Activated CD4-positive, alpha-beta T cell treated with anti-CD3 and anti-CD28 coated beads, Interleukin-2, amount 50 U/mL, for 24 hours (primary cell): Measurements from ENCODE around the gene RPL38.

Experiments used
- DNase-seq, 2 donors: peaks; one replicate each; pipeline ENCODE4 v3.0.0-alpha.2; 2020; ENCODE audit warnings: low read depth in 1 of 2, low spot score in 1 of 2

Gene RPL38

GRCh38 chr17:74245871-74246270 is 42.4 kb downstream of the RPL38 start:
- no peak for DNase-seq

- DNase-seq, result no peak
These were observed 46.3 kb downstream of the RPL38 start for GRCh38 chr17:74249590-74250270.

DNA sequence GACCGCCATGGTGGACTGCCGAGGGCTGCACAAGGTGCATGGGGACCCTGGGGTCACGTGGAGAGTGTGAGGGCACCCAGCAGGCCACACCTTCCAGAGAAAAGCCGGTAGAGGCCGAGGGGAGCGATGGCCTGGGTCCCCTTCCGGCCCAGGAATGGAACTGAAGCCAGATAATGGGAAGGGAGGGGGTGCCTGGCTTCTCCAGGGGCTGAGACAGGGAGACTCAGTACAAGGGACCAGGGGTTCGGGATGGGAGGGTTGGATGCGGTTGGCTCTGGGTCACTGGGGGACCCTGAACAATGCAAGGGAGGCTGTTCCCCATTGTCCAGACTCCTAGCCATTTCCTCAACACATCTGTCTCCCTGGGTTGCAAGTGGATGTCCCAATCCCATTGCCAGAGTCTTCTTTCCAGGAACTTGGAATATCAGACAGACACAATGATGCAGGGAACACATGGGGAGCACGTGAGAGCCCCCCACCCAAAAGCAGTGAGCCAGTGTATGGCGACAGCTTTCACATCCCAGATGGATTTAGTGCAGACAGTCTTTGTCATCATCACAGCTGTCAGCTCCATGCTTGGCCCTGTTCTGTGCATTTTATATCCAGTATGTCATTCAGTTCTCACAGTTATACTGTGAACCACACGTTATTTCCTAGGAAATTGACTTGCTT is 47.0 kb downstream of the RPL38 start:
- DNase-seq, result no peak

GRCh38 chr17:74251051-74251450 is 47.6 kb downstream of the RPL38 start:
- DNase-seq, result no peak

DNA sequence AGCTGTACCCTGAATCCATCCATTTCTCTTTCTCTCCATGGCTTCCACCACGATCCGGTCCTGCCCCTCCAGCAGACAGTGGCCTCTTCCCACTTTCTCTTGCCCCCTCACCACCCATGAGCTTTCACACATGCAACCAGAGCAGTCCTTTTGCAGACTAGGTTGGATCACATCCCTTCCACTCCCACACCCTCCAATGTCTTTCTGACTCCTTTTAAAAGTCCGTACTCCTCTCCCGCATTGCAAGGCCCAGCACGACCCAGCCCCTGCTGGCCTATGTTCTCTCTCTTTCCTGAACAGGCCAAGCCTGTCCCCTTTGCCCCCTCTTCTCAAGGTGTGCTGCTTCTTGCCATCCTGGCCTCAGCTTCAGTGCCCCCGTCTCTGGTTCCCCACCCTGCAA is 48.1 kb downstream of the RPL38 start:
- DNase-seq, result no peak

- no peak for DNase-seq
These were observed 48.7 kb downstream of the RPL38 start for GRCh38 chr17:74252211-74252610.

DNA sequence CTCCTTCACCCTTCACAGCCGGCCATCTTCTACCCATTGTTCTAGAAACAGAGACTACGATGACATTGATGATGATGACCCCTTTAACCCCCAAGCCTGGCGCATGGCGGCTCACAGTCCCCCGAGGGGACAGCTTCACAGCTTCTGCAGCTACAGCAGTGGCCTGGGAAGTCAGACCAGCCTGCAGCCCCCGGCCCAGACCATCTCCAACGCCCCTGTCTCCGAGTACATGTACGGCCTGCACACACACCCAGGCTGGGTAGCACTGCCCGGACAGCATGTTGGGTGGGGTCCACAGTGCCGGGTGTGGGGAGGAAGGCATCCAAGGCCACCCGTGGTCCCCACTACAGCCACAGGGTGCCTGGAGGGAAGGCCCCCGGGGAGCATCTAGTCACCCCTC is 49.6 kb downstream of the RPL38 start:
- no peak for DNase-seq

DNA sequence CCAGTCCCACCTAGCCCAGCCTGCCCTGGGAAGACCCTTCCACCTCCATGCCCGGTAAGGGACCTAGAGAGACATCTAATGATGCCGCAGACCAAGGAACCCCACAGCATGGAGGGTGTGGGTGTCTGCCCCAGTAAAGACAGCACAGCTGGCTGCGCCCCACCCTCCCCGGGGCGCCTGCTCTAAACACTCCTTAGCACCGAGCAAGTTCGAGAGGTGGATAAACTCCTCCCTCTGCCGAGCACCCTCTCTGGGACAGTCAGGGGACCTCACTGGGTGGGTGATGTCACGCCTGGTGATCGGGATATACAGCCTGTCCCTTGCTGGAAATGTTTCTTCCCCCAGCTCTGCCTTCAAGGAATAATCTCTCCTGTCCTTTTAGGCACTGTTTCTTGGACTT is 53.8 kb downstream of the RPL38 start:
- DNase-seq, result no peak

DNA sequence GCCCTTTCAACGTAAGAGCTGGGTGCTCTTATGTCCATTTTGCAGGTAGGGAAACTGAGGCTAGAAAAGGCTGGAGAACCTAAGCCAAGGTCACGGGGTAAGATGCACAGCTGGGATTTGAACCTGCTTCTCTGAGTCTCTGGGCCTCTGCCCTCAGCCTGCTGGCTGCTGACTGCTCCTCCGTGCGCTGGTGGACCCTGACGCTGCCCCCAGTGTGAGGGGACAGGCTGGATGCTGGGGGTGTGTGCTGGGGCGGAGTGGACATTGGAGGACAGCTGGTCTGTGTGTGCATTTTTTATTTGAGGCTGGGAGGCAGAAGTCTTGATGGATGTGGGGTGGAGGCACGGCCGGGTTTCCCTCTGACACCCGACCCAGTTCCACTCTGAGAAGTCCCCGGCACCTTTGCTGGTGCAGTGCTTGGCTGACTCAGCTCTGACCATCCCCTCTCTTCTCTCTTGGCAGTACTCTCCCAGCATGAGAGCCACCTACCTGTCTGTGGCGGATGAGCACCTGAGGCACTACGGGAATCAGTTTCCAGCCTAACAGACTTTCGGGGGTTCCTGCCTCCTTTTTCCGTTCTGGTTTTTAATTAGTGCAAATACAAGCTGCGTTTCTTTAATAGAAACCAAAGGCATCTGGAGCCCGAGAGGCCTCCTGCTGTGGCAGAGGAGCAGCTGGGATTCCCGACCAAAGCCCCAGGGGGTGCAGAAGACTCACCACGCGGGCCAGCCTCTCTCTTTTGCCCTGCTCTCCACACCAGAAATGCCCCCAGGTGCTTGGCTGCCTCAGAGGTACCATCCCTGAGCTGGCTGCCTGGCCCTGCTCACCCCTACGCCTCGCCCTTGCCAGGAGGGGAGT is 56.4 kb downstream of the RPL38 start:
- no peak for DNase-seq
